Measurements from ENCODE around the gene PLA2G7.
"Not testable (repeated sequence)": the region's sequence is repeated elsewhere in the genome, so short reads cannot be mapped to it uniquely, and the experiment has no call there.

Gene PLA2G7

DNA sequence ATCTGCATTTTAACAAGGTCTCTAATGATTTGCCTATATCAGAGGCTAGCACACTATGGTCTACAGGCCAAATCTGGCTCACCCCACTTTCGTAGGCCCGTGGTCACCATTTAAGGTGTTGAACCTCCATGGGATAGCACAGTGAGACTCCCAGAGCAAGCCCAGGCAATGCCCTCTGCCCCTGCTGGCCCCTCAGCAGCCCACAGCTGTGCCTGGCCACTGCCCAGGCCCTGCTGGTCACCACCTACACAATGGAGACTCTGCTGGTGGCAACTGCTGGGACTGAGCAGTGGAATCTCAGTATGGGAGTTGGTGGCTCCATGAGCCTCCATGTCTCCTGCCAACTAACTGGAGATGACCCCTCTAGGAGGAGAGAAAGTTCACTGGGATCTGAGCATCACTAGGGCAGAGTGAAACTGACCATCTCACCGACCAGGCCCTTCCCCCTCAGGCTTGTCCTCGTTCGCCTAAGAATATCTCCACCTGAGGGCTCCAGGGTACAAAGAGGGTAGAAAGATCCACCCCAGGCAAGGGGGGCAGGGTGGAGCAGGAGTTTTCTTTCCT, 13.8 kb upstream of the PLA2G7 start:
- DNase-seq (ENCODE audit: low spot score): no peak

DNA sequence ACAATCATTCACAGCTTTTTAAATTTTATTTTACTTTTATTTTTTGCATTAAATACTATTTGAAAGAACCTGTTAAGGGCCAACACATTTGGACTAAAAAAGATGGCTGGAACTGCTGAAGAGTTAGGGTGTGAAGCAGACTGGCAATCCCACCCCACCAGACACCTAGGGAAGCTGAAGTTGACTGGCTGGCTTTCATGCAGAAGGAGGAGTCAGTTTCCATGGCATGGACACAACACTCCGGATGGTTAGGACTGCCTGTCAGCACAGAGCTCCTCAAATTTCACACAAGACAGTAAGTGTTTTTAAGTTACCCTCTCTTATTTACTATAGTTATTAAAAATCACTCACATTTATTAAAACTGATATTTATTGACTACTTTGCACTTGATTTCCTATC, 11.5 kb upstream of the PLA2G7 start, which contains the start of gene ANKRD66:
ANKRD66 (plus strand) TSS at position 238 of the 400 bp plus-strand sequence. CDS start 5,016 bp downstream, outside the sequence.
- no peak for DNase-seq (ENCODE audit: low spot score)

DNA sequence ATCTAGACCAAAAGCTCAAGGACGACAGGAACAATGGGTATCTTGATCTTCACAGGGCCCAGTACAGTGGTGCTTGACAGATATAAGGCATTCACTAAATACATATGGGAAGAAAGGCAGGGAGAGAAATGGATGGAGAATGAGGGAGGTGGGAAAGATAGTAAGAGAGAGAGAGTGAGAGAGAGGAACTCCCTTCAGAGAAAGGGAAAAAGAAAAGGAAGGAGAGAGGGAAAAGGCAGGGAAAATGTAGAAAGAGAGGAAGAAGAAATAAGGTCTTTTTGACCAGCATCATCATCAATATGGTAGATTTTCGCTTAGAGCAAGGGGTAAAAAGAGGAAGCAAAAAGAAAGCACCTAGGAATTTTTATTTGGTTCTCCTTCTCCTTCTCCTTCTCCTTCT, 10.8 kb upstream of the PLA2G7 start:
- no peak for DNase-seq (ENCODE audit: low spot score)

DNA sequence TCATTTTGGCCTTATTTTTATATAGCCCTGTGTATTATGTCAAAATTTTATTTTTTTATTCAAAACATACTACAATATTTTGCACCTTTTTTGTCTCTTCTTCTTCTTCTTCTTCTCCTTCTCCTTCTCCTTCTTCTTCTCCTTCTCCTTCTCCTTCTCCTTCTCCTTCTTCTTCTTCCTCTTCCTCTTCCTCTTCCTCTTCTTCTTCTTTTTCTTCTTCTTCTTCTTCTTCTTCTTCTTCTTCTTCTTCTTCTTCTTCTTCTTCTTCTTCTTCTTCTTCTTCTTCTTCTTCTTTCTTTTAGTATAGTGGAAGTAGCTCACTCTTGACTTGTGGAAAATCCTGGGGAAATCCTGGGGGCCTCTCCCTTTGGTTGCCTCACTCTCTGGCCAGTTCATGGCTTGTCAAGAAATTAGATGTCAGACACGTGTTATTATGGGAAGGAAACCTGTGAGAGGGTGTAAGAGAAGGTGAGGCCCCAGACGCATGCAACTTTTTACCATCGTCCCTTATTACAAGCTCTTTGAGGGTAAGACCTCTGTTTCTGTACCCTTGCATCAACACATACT, 9.1 kb upstream of the PLA2G7 start:
- not testable (repeated sequence) for DNase-seq (ENCODE audit: low spot score)

DNA sequence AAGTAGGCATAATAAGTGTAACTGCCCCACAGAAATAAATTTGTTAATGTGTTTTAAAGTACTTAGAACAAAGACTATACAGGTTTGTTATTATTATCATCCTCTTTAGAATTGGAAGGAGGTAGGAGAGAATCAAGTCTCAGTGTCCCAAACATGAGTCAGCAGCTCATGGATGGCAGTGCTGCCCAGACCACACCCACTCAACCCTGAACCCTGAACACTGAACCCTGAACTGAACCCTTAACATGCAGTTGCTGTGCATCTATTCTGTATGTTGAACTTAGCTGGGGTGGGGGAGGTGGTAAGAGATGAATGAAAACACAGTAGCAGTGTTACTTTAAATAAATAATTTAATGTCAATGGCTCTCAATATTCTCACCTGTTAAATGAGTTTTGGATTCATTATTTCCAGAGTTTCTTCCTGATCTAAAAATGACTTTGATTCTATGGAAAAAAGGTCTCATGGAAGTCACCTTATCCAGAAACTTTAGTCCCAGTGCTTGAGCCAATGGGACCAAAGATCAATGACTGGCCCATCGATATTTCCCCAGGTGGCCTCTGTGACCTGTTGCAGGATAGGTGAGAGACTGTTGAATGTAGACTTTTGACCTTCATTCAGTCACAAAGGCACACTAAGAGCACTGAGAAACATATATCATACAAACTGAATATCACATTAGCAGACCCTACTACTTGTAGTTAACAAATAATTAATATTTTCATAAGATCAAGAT, 8.4 kb upstream of the PLA2G7 start:
- DNase-seq (ENCODE audit: low spot score): no peak

DNA sequence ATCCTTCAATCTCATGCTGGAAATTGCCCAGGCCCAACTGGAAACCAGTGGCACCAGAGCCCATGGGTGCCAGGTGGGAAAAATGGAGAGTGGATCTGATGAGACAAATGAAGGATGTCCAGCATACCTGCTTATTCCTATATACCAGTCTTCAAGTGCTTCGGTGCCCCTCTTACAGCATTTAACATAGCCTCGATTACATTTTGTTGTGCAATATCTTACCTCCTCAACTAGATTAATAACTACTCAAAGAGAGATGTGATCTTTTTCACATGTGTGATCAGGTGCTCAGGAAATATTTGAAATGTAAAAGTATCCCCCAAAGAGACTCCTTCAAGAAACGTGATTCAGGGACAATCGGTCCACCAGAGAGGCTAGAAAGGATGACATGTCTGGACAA, 6.7 kb upstream of the PLA2G7 start:
- no peak for DNase-seq (ENCODE audit: low spot score)

DNA sequence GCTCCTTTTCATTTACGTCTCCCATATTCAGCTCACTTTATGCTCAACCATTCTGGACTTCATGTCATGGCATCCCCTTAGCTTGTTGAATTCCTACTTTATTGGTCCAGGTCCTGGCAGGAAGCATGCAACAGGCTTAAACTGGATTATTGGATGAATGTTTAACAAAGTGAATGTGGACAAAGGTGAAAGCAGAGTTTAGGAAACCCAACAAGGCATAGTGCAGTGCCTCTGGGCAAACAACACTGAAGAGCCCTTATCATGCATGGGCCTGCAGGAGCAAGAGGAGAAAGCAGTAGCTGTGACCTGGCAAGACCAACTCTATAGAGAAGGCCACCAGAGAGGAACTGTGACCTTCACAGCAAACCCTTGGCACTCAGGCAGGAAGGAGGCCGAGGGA, 6.3 kb upstream of the PLA2G7 start:
- DNase-seq (ENCODE audit: low spot score): no peak

DNA sequence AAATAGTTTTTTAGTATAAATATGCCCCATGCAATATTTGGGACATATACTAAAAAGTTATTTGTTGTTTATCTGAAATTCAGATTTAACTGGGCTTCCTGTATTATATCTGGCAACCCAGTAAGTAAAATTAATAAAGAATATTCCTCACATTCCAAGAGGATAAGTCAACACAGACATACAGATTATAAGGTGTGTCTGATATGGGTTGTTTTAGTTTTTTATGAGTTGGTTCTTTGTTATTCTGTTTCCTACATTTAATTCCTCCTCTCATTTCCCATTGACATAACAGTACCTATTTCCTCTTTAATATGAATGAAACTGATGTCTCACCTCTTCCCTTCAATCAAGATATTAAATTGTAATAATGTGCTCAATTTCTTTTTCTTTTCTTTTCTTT, 1.7 kb upstream of the PLA2G7 start:
- DNase-seq (ENCODE audit: low spot score): no peak

DNA sequence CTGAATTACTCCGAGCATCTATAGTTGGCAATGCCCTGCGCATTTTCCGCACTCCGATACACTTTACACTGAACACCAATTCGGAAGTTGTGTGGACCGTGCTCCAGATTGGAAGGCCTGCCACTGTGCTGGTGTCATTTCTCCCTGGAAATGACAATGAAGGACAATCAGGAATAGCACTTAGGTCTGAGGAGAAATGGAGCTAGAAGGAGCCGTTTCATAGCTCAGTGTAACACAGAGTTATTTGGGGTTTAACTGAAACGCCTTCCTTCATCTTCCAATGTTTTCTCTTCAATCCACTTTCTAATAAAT, 501 bp upstream of the PLA2G7 start:
- DNase-seq (ENCODE audit: low spot score): no peak

DNA sequence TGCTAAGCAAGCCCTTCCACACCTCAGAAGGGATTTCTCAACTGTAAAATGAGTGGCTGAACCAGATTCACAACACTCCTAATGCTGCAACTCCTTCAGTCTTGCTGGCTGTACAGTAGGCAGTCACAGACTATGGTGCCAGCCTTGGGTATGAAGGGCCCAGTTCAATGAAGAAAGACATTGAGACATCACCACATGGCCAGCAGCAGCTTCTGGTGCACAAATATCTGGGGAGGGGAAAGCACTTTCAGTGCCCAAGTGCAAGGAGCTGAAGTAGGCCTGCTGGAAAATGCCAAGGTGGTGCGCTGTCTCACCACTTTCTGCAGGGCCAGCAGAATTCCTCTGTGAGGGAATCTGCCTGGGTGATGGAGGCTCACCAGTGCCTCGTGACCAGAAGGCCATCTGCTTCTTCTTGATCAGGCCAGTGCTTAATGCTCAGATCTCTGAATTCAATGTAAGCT, 1.8 kb downstream of the PLA2G7 start:
- DNase-seq (ENCODE audit: low spot score): no peak

DNA sequence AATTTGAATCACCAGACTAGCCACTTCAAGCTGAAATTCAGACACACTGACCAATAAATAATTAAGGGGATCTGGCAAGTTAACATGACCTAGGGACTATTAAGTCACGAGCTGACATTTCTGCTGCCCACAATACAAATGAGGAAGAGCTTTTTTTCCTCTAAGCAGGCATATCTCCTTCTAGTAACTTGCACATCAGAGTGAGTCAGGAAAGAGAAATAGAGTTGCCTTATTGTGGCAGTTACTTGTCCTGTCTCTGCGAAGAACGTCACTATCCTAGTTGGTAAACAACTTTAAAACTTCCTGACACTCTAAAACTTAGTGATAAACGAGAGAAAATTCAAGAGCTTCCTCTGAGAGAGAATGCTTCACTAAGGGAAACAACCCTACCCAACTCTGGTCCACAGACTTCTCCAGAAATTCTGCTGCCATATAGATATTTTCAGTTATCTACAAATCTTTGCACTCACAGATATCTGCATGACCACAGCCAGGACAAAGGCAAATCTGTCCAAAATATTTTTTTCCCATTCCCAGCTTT, 4.2 kb downstream of the PLA2G7 start:
- DNase-seq (ENCODE audit: low spot score): no peak

DNA sequence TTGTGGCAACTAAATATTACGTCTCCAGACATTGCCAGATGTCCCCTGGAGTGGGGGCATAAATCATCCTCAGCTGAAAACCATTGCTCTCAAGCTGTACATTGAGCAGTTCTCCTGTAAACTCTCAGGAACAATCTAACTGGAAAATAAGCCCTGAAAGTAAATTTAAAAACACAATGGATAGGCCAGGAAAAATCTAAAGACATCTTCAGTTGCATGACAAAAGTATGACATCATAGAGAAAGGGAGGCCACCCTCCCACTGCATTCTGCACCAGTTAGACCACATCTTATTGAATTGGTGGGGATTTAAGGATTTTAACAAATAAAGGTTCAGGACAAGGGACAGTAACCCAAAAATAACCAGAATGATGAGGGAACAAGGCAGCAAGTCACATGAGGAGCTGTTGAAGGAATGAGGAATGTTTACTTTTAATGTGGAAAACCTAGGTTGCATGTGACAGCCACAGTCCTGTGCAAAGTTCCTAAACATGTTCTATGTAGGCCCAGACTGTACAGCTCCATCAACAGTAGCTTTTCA, 5.3 kb downstream of the PLA2G7 start:
- DNase-seq (ENCODE audit: low spot score): no peak

DNA sequence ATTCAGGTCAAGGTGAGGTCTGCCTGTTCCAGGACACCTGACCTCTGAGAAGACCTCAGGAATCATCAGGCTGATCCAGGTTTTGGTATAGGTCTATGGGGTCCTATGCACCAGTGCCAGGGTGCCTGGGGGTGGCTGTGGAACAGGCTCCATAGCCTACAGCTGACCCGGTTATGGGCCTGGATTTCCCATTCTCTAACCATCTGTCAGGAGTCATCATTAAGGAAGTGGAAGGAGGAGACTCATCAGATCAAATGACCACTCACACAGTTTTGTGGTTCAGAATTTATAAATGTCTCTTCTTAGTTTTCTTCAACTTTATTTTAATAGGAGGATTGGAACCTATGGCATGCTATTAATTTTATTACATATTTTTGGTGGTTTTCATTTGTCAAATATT, 14.8 kb downstream of the PLA2G7 start:
- no peak for DNase-seq (ENCODE audit: low spot score)

DNA sequence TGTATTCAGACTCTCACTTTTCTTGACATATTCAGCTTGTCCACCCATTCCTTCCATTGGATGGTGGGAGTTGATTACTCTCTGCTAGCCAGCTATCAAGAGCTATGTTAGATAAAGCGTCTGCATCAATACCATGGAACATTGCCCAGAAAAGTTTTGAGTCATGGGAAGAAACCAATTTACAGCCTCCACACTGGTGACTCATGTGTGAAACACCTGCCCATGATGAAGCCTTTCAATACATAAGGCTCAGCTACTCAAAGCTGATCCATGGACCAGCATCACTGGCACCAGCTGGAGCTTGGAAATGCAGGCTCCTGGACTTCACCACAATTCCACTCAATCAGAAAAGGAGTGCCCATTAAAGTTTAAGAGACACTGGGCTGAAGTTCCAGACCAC, 16.1 kb downstream of the PLA2G7 start:
- DNase-seq (ENCODE audit: low spot score): no peak

DNA sequence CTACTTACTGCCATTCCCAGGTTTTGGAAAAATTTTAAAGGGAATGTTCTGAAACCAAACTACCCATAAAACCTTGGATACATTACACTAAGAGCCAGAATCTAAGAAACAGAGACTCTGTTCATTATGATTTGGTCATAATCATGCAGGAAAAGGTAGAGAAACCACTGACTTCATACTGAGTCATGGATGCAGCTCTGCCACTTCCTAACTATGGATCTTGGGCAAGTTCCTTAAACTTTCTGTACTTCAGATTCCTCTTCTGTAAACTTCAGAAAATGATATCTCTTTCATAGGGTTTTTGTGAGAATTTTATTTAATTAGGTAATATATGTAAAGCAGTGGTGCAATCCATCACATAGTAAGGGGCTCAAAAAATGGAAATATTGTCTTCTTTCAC, 20.0 kb downstream of the PLA2G7 start:
- no peak for DNase-seq (ENCODE audit: low spot score)

DNA sequence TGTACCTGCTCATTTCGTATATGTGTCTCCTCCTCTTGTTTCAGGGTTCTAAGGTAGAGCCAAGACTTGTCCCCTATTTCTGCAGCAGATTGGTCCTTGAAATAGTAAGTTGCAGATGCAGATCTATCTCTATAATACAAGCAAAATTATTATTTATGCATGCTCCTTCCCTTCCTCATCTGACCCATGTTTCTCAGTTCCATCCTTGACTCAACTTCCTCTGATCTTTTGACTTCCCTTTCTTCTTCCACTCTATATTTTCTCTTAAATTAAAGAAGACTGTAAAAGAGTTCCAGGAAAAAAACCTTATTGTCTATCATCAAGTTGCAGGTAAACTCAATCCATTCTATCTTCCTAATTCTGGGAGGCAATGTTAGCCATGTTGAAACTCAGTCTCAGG, 23.7 kb downstream of the PLA2G7 start:
- DNase-seq (ENCODE audit: low spot score): no peak

DNA sequence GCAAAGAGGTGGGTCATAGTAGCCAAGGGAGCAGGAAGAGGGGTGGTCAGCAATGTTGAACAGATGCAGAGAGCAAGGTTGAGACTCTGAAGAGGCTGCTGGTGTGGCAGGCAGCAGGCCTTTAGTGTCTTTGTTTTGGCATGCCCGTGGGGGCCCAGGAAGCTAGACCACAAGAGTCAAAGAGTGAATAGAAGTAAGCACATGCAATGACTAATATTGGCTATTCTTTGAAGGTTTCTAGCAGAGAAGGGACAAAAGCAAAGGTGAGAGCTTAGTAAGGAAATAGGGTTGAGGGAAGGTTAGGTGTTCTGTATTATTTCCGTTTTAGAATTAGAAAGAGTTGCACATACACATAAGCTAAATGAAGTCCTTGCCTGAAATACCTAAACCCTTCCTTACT, 28.7 kb downstream of the PLA2G7 start:
- DNase-seq (ENCODE audit: low spot score): no peak

DNA sequence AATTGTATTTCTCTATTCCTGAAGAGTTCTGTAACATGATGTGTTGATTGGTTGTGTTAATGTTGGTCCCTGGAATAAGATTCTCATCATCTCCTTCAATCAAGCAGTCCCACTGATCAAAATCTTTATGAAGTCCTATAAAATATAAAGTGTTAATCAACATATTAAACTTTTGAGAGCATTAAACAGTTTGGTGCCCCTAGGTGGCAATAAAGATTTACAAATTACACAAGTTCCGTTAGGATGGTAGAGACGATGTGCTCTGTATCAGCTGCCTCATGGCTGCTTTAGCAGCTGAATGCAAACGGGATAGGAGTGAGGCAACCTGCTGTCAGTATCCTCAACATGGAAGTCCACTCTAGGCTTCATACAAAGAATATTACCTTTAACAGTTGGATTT, 30.6 kb downstream of the PLA2G7 start:
- DNase-seq (ENCODE audit: low spot score): no peak

DNA sequence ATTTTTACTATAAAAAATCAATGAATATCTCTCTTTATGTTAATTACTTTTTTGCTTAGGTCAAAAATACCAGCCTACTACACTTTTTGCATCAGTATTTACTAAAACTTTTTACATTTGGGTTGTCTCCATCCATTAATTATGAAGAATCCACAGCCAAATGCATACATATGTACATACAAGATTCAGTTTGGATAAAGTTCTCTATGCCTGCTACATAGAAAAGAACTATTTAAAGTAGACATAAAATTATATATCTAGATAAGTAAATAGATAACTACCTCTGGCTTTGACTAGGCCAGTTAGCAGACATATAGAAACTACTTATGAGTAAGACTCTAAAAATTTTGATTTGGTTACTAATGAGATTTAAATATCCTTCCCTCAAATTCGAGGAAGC, 35.2 kb downstream of the PLA2G7 start:
- no peak for DNase-seq (ENCODE audit: low spot score)

DNA sequence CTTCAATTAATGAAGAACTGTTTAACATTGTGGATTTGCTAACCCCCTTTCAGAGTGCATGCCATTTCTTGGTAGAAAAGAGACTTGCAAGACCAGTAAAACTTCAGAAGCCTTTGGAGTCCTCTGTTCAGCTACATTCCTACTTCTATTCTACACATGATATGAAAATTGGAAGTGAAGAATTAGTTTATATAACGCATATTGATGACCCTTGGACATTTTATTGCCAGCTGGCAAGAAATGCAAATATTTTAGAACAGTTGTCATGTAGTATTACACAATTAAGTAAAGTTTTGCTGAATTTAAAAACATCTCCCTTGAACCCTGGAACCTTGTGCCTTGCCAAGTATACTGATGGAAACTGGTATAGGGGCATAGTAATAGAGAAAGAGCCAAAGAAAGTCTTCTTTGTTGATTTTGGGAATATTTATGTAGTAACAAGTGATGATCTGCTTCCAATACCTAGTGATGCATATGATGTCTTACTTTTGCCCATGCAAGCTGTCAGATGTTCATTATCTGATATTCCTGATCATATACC, 44.2 kb downstream of the PLA2G7 start:
- DNase-seq (ENCODE audit: low spot score): no peak

DNA sequence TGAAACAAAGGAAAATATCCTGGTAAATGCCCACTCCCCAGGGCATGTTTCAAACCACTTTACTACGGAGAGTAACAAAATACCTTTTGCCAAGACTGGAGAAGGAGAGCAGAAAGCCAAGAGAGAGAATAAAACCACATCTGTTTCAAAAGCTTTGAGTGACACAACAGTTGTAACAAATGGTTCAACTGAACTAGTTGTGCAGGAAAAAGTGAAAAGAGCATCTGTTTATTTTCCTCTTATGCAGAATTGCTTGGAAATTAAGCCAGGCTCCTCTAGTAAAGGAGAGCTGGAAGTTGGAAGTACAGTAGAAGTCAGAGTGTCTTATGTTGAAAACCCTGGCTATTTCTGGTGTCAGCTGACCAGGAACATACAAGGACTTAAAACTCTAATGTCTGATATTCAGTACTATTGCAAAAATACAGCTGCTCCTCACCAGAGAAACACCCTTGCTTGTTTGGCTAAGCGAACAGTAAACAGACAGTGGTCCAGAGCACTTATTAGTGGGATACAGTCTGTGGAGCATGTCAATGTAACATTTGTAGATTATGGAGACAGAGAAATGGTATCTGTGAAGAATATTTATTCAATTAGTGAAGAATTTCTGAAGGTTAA, 44.9 kb downstream of the PLA2G7 start:
- DNase-seq (ENCODE audit: low spot score): no peak

DNA sequence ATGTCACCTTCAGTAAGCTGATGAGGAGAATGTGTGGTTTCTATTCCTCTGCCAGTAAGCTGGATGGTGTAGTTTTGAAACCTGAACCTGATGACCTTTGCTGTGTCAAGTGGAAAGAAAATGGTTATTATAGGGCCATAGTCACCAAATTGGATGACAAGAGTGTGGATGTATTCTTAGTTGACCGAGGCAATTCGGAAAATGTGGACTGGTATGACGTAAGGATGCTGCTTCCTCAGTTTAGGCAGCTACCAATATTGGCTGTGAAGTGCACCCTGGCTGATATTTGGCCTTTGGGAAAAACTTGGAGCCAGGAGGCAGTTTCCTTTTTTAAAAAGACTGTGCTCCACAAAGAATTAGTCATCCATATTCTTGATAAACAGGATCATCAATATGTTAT, 45.5 kb downstream of the PLA2G7 start:
- DNase-seq (ENCODE audit: low spot score): no peak

DNA sequence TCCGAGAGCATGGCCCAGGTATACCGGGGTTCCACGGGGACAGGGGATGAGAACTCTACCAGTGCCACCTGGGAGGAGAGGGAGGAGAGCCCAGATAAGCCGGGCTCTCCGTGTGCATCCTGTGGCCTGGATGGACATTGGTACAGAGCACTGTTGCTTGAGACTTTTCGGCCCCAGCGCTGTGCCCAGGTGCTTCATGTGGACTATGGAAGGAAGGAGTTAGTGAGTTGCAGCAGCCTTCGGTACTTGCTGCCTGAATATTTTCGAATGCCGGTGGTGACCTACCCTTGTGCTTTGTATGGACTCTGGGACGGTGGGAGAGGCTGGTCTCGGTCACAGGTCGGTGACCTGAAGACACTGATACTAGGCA, 46.2 kb downstream of the PLA2G7 start:
- no peak for DNase-seq (ENCODE audit: low spot score)
